GM12801 (cell line): ENCODE data around the gene RPL5.

Experiments
- TF ChIP-seq, protein P1 (sequence below): IDR thresholded peaks from one replicate; pipeline ENCODE4 v1.5.1; 2011; ENCODE audit warnings: control low read depth; ENCODE audit not compliant: insufficient read length; ENCODE audit errors: extremely low read depth

RPL5 gene

DNA sequence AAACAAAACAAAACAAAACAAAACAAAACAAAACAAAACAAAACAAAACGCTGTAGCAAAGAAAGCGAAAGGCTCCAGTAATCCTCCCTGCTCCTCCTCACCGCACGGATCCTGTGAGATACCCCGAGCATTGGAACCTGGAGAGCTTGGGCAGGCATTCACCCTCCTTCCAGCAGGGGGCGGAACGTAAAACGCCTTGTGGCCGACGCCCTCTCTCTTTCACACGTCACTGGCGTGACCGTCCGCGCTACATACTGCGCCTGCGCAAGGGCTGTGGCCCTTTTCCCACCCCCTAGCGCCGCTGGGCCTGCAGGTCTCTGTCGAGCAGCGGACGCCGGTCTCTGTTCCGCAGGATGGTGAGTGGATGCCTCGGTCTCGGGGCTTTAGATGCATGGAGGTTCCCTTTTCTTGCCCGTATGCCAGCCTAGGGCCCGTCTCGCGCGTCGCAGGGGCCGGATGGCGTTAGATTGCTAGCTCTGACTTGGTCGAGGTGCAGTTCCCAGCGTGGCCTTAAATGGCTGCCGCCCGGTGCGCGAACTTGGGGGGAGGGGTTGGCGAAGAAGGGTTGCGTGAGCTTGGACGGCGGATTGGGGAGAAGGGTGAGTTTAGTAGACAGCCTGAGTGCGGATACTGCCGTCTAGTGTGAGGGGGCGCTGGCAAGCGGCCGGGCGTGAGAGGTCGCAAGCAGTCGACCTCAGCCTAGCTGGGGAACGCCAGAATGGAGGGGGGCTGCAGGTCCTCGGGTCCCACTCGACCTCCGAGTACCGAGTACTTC, at the start of gene RPL5:
TSS of gene RPL5 (plus strand) at position 279 of the 775 bp plus-strand sequence. CDS start at position 354, 75 bp downstream.
- TF ChIP-seq, protein P1, sequence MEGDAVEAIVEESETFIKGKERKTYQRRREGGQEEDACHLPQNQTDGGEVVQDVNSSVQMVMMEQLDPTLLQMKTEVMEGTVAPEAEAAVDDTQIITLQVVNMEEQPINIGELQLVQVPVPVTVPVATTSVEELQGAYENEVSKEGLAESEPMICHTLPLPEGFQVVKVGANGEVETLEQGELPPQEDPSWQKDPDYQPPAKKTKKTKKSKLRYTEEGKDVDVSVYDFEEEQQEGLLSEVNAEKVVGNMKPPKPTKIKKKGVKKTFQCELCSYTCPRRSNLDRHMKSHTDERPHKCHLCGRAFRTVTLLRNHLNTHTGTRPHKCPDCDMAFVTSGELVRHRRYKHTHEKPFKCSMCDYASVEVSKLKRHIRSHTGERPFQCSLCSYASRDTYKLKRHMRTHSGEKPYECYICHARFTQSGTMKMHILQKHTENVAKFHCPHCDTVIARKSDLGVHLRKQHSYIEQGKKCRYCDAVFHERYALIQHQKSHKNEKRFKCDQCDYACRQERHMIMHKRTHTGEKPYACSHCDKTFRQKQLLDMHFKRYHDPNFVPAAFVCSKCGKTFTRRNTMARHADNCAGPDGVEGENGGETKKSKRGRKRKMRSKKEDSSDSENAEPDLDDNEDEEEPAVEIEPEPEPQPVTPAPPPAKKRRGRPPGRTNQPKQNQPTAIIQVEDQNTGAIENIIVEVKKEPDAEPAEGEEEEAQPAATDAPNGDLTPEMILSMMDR = peak; percentile 61

DNA sequence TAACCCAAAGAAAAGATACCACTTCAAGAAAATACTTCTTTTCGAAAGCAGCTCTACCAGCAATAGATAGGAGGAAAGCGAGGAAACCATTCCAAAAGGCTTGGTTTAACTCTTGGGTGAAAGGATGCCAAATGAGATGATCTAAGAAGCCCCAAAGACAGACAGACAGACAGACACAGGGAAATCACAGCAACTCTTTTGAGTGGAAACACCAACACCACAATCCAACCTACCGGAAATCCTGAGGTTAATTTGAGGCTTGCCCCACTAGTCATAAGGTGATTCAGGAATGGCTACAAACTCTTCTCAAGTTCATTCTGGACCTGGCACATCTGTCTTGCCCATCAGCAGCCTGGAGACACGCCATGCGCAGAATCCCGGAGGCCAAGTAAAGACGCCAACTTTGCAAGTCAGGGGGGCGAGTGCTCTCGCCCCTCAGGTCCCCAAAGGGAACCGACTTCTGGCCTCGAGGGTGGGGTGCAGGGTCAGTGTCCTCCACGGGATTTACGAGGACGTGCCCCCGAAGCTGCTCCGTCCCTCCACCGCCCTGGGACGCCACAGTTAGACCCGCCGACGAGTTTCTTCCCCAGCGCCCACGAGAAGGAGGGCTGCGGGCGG, 47.7 kb upstream of the RPL5 start:
- TF ChIP-seq, protein P1 = no peak

DNA sequence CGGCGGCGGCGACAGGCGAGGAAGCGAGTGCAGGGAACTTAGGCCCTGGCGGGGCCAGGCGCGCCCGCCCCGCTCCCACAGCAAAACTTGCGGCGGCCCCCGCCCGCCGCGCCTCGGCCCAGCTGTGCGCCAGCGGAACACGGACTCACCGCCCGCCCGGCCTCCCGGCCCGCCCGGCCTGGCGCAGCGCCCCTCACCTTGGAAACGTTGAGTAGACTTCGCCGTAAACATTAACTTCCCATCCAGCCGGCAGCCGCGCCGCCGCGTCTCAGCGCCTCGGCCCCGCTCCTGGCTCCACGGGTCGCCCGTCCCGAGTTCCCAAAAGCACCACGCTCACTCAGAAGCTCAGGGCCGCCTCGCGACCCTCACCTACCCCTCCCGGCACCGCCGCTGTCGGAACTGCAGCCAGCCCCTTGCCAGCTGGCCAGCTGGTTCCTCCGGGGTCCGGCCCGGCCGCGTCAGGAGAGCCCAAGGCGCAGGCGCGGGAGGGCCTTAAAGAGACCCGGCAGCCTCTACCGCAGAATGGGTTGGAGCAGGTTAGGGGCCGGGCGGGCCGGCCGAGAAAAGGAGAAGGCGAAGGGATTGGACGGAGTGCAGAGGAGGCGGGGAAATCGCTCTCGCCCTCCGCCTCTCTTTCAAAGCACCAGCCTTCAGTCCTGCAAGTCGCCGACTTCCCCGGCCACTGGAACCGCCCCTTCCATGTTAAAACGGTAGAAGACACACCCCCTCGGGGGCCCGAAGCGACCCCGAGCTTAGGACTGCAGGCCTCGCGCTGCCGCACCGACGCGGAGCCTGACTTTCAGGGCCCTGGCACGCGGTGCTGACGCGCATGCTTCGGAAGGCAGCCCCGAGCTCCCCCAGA, 47.0 kb upstream of the RPL5 start, which contains the start of gene EVI5:
TSS of gene EVI5 (minus strand) at position 470 of the 862 bp plus-strand sequence. CDS start 48,562 bp downstream, outside the sequence.
- TF ChIP-seq, protein P1 = no peak

DNA sequence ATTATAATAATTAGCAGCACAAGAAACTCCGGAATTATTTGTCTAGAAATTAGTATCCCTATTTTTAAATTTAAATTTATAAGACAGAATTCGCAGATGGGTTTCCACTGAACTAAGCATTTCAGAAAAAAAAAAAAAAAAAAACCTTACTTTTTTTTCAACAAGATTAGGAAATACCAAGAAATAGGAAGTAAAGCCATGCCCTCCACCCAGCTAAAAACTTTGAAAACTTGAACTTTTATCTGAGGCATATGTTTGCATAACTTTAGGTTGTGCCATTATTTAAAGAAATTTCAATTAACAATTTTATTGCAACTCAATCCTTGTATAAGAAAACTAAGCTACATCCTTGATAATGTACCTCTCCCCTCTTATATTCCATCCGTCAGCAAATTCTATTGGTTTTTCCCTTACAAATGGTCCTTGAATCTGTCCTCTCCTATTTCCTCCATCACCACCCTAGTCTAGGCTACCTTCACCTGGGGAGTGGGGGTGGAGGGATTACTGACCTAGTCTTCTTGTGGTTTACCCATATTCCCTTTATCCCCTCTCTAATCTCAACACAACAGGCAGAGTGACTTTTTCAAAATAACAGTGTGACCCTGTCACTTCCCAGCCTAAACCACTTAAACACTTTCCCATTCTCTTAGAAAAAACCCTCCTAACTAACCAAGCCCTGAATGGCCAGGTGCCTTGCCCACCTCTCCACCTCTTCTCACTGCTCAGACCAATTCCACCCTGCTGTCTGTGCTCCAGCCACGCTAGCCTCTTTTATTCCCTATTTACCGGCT, 45.5 kb upstream of the RPL5 start:
- TF ChIP-seq, protein P1 = no peak

DNA sequence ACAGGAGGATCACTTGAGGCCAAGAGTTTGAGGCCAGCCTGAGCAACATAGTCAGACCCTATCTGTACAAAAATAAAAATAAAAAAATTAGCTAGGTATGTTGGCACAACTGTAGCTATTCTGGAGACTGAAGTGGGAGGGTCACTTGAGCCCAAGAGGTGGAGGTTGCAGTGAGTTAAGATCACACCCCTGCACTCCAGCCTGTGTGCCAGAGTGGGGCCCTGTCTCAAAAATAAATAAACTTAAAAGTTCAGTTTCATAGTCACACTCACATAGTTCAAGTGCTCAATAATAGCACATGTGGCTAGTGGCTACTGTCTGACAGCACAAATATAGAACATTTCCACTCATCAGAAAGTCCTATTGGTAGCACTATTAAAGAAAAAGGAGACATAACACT, 41.8 kb upstream of the RPL5 start:
- TF ChIP-seq, protein P1 = no peak

DNA sequence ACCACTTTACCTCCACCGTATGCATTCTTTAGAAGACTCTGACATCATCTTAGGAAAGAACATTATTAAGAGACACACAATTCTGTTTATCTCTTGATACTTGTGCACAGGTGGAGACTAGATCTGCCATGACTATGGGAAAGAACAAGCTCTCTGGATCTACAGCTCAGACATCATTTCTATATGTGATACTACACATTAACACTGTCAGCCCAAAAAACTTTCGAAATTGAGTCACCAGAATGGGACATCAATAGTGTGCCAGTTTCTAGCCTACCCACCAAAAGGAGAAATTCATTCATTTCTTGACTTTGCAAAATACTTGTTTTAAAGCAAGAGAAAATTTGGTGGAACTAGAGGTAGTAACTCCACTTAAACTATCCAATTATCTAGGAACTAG, 41.0 kb upstream of the RPL5 start:
- TF ChIP-seq, protein P1 = no peak
